Spinal cord (tissue), 10 donors: Measurements from ENCODE around the gene DLG2. TPM values are rescaled to one million over a fixed set of nuclear protein-coding genes. Genes with fewer than 3 reads are reported as not detected.

Experiments
- DNase-seq, 6 donors: peaks; one replicate each; pipeline versions ENCODE4 v3.0.0 to v3.0.0-alpha.2; 2013 to 2015; ENCODE audit warnings: low spot score in 6 of 6, low read depth in 4 of 6
- H3K27ac ChIP-seq: one replicate; pipeline ENCODE4 v1.5.1; 2013; ENCODE audit warnings: low read depth, low read length, control low read depth
- H3K27me3 ChIP-seq: one replicate; pipeline ENCODE4 v1.6.1; 2013; ENCODE audit warnings: low read length; ENCODE audit not compliant: control insufficient read depth, insufficient read depth
- H3K36me3 ChIP-seq: one replicate; pipeline ENCODE4 v1.6.1; 2013; ENCODE audit warnings: low read length; ENCODE audit not compliant: control insufficient read depth, insufficient read depth
- H3K4me1 ChIP-seq: one replicate; pipeline ENCODE4 v1.6.1; 2013; ENCODE audit warnings: low read length; ENCODE audit not compliant: control insufficient read depth, insufficient read depth
- H3K4me3 ChIP-seq: one replicate; pipeline ENCODE4 v1.5.1; 2013; ENCODE audit warnings: low read depth, low read length, control low read depth
- H3K9me3 ChIP-seq: one replicate; pipeline ENCODE4 v1.6.1; 2013; ENCODE audit warnings: low read length; ENCODE audit not compliant: control insufficient read depth, insufficient read depth
- WGBS: methylation state at CpG from one replicate; pipeline ENCODE4 v1.1.5; 2013; ENCODE audit warnings: missing lambda C conversion rate; ENCODE audit not compliant: insufficient coverage; 5-methylcytosine and 5-hydroxymethylcytosine counted together
- polyA plus RNA-seq, 2 donors: library from polyadenylated mRNA; unstranded; fragments of 120-200 nt; gene quantifications; one replicate each; pipeline ENCODE4 v1.2.1, GENCODE V29; 2013; ENCODE audit not compliant: insufficient read length in 2 of 2
- small RNA-seq: library from RNA; depleted of rRNA; stranded (forward); fragments of <200 nt; gene quantifications from one replicate; pipeline ENCODE3, GENCODE V24; 2014; ENCODE audit warnings: low replicate concordance
- total RNA-seq, 2 donors: library from RNA; depleted of rRNA in 1 of 2; stranded (reverse); fragments of 120-200 nt in 1 of 2; fragments of >200 nt in 1 of 2; gene quantifications; one replicate each; pipeline versions ENCODE4 v1.2.3 to v1.2.4, GENCODE V29; 2013 to 2014
- donor health status: healthy.

DLG2 gene
- total and polyA plus RNA-seq, 4 donors = 37.7 to 111 (median 49.0) TPM

DNA sequence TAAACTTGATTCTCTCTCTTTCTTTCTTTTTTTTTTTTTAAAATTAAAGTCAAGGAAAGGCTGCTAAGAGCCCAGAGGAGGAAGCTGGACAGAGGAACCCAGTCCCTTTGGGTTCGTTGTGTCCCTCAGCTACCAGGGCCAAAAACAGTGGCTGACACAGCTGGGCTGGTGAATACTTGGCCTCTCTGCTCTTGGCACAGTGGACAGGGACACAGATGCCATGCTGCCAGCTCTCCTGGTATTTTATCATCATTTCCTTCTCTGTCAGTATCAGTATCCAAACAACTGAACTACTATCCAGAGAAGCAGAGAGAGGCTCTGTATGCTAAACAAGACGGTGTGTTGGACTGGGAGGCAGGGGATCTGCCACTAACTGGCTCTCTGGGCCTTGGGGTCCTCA, 2217.3 kb downstream of the DLG2 start:
- no peak overlapping the region for H3K27ac ChIP-seq

GRCh38 chr11:83409476-83409875, 2217.7 kb downstream of the DLG2 start:
- no peaks in the 10 kb centered on the region for H3K9me3 ChIP-seq
- no peak overlapping the region for H3K27ac ChIP-seq
- no peaks in the 10 kb centered on the region for H3K36me3 ChIP-seq
- H3K27me3 ChIP-seq = no peaks in the 10 kb centered on the region
- DNase-seq = no peak
- no peaks in the 10 kb centered on the region for H3K4me1 ChIP-seq
- no peak overlapping the region for H3K4me3 ChIP-seq
- no CpG with 5 or more reads among the region's 1 CpG for WGBS

More for the DNA sequence above, 2217.3 kb downstream of the DLG2 start:
- Histone ChIP-seq H3K4me1 (no peaks in the 10 kb centered on the region), H3K27me3 (no peaks in the 10 kb centered on the region), H3K9me3 (no peaks in the 10 kb centered on the region), H3K4me3 (no peak overlapping the region), H3K36me3 (no peaks in the 10 kb centered on the region)
- WGBS = 89% methylated on average over 1 of the region's 2 CpGs
- DNase-seq = no peak

DNA sequence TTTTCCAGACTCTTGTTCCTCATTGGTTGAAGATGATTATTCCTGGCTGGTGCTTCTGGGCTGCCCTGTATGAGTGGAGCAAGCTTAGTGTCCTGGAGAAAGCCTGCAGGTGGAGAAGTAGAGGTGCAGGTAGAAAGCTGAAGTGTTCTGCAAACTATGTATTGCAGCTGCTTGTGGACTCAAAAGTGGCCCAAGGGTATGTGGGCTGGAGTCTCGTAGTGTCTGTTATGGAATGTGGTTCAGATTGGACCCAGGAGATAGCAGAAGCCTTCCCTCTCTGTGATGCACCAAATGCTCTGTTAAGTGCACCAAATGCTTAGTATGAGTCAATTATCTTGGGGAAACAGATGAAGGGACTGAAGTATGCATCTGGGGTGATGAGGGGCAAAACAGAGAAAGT, 2218.2 kb downstream of the DLG2 start:
- H3K9me3 ChIP-seq = no peaks in the 10 kb centered on the region
- 67% methylated on average over 1 of the region's 1 CpG for WGBS
- no peak overlapping the region for H3K27ac ChIP-seq

More for the DNA sequence above, 2218.2 kb downstream of the DLG2 start:
- H3K36me3 ChIP-seq = no peaks in the 10 kb centered on the region
- no peak for DNase-seq
- H3K27me3 ChIP-seq = no peaks in the 10 kb centered on the region
- H3K4me1 ChIP-seq = no peaks in the 10 kb centered on the region
- H3K4me3 ChIP-seq = no peak overlapping the region

Small RNA genes within 50 kb of the gene (small RNA-seq; reads per million reads assigned to genes)
- gene RF02112 (not detected), gene RF02113 (not detected), gene RNU6-1292P (not detected)

Other genes starting within 250 kb of the DLG2 start
- gene TMEM126B, start 1.2 kb upstream of the DLG2 start, total RNA-seq = 10 to 100 TPM; 68.4 to 70.9 TPM
- 10 to 100 TPM; 63.1 to 63.3 TPM for gene TMEM126B, start 1.2 kb upstream of the DLG2 start, polyA plus RNA-seq
- 10 to 100 TPM; 30.7 to 40.7 TPM for gene TMEM126A, start 20.6 kb upstream of the DLG2 start, total RNA-seq
- gene TMEM126A, start 20.6 kb upstream of the DLG2 start, polyA plus RNA-seq = 10 to 100 TPM; 43.8 to 49.0 TPM
- gene CREBZF, start 37.8 kb upstream of the DLG2 start, total RNA-seq = 10 to 100 TPM; 48.5 to 70.5 TPM
- gene CREBZF, start 37.8 kb upstream of the DLG2 start, polyA plus RNA-seq = 10 to 100 TPM; 70.0 to 79.5 TPM
- 1 to 10 TPM; 2.1 to 5.5 TPM for gene CCDC89, start 58.9 kb upstream of the DLG2 start, total RNA-seq
- gene CCDC89, start 58.9 kb upstream of the DLG2 start, polyA plus RNA-seq = 1 to 10 TPM; 1.2 to 1.4 TPM
- 10 to 100 TPM; 28.3 to 34.7 TPM for gene SYTL2, start 183.8 kb upstream of the DLG2 start, total RNA-seq
- 10 to 100 TPM; 24.0 to 24.6 TPM for gene SYTL2, start 183.8 kb upstream of the DLG2 start, polyA plus RNA-seq
- not detected for gene CCDC83, start 228.0 kb upstream of the DLG2 start, total RNA-seq
- gene CCDC83, start 228.0 kb upstream of the DLG2 start, polyA plus RNA-seq = not detected